ENCODE measurements around the gene TENM4. TPM values are rescaled to one million over a fixed set of nuclear protein-coding genes. Genes with fewer than 3 reads are reported as not detected.

The TENM4 gene
- total RNA-seq, 2 experiments from 2014 or later, result not detected

DNA sequence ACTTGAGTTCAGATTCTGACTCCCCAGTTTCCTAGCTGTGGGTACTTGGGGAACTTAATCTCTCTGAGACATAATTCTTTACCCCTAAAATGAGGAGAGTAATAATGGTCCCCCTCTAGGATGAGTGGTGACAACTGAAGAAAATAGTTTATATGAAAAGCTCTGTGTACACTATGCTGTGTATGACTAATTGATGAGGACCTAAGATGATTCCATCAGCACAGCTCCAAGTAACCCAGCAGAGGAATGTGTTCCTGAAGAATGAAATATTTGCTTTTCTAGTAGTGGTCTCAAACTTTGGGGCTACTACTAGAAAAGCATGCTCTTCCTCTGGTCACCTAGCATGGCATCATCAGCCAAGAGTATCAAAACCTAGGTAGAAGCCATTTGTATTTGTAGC is 648.9 kb downstream of the TENM4 start:
- no peak for TF ChIP-seq EZH2phosphoT487 (IDR thresholded peaks at IDR 0.05; ENCODE audit: borderline replicate concordance, low read depth, low read length)
- TF ChIP-seq, protein P1, sequence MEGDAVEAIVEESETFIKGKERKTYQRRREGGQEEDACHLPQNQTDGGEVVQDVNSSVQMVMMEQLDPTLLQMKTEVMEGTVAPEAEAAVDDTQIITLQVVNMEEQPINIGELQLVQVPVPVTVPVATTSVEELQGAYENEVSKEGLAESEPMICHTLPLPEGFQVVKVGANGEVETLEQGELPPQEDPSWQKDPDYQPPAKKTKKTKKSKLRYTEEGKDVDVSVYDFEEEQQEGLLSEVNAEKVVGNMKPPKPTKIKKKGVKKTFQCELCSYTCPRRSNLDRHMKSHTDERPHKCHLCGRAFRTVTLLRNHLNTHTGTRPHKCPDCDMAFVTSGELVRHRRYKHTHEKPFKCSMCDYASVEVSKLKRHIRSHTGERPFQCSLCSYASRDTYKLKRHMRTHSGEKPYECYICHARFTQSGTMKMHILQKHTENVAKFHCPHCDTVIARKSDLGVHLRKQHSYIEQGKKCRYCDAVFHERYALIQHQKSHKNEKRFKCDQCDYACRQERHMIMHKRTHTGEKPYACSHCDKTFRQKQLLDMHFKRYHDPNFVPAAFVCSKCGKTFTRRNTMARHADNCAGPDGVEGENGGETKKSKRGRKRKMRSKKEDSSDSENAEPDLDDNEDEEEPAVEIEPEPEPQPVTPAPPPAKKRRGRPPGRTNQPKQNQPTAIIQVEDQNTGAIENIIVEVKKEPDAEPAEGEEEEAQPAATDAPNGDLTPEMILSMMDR (conservative IDR thresholded peaks at IDR 0.05; ENCODE audit: low read length), result no peak
- H3K36me3 ChIP-seq (ENCODE audit: insufficient read depth, low read length), result no peaks in the 10 kb centered on the region
- BruUV-seq (replicated peaks), result no TSS peak
- no peak overlapping the region for H3K27ac ChIP-seq (ENCODE audit: low read depth, low read length, poor library complexity, severe bottlenecking)
- H3K79me2 ChIP-seq (ENCODE audit: insufficient read depth, low read depth, low read length), result no peaks in the 10 kb centered on the region
- H4K20me1 ChIP-seq (ENCODE audit: insufficient read depth, low read length), result no peaks in the 10 kb centered on the region
- H3K9me2 ChIP-seq (ENCODE audit: insufficient read depth, low read length), result no peaks in the 10 kb centered on the region
- ChIA-PET POLR2A (interaction anchor here (0.6 kb wide), 2 partner anchors 33 to 1208 kb away, joined by 3 read pairs; no protein-coding TSS in a partner anchor), CTCF (ENCODE audit: unreplicated experiment) (no interaction called here)
- H3K9me3 ChIP-seq (ENCODE audit: low read length), result no peaks in the 10 kb centered on the region
- no peak overlapping the region for H3K4me3 ChIP-seq (ENCODE audit: low read depth, low read length, poor library complexity, severe bottlenecking)
- no peak for DNase-seq (ENCODE audit: low spot score)
- H3K4me1 ChIP-seq (ENCODE audit: insufficient read depth, low read length, poor library complexity, severe bottlenecking), result no peaks in the 10 kb centered on the region
- intact Hi-C loops (cut with micrococcal nuclease; ENCODE audit: unreplicated experiment), result loop anchor here (10.0 kb wide), 1 partner anchor 147 kb away; no protein-coding TSS in a partner anchor
- no peak overlapping the region for H2AFZ ChIP-seq (ENCODE audit: low read length)
- H3K4me2 ChIP-seq (ENCODE audit: low read length), result no peak overlapping the region

DNA sequence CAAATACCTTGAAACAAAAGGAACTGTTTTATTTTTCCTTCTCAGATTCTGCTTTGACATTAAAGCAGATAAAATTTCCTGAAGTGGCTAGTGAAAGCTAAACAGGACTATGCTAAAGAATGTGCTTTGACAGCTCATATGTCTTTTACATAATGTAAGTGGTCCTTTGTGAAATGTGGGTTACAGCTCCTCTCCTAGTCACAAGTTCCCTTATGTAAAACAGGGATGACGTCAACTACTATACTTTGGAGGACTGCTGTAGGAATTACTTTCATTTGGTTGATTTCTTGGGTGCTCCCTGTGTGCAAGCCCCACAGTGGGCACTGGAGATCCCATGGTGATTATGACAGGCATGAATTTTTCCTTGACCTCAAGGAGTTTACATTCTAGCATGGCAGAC is 649.6 kb downstream of the TENM4 start:
- H3K36me3 ChIP-seq (ENCODE audit: insufficient read depth, low read length), result no peaks in the 10 kb centered on the region
- ChIA-PET CTCF (ENCODE audit: unreplicated experiment) (no interaction called here), POLR2A (no interaction called here)
- no peak overlapping the region for H2AFZ ChIP-seq (ENCODE audit: low read length)
- BruUV-seq (replicated peaks), result no TSS peak
- no peak for DNase-seq (ENCODE audit: low spot score)
- no peaks in the 10 kb centered on the region for H4K20me1 ChIP-seq (ENCODE audit: insufficient read depth, low read length)
- no peaks in the 10 kb centered on the region for H3K79me2 ChIP-seq (ENCODE audit: insufficient read depth, low read depth, low read length)
- H3K4me2 ChIP-seq (ENCODE audit: low read length), result no peak overlapping the region
- no peak overlapping the region for H3K4me3 ChIP-seq (ENCODE audit: low read depth, low read length, poor library complexity, severe bottlenecking)
- no peaks in the 10 kb centered on the region for H3K9me3 ChIP-seq (ENCODE audit: low read length)
- TF ChIP-seq EZH2phosphoT487 (IDR thresholded peaks at IDR 0.05; ENCODE audit: borderline replicate concordance, low read depth, low read length), result no peak
- TF ChIP-seq, protein P1 (conservative IDR thresholded peaks at IDR 0.05; ENCODE audit: low read length), result no peak
- intact Hi-C loops (cut with micrococcal nuclease; ENCODE audit: unreplicated experiment), result loop anchor here (10.0 kb wide), 1 partner anchor 146 kb away; no protein-coding TSS in a partner anchor
- no peaks in the 10 kb centered on the region for H3K9me2 ChIP-seq (ENCODE audit: insufficient read depth, low read length)
- H3K27ac ChIP-seq (ENCODE audit: low read depth, low read length, poor library complexity, severe bottlenecking), result no peak overlapping the region
- no peaks in the 10 kb centered on the region for H3K4me1 ChIP-seq (ENCODE audit: insufficient read depth, low read length, poor library complexity, severe bottlenecking)

DNA sequence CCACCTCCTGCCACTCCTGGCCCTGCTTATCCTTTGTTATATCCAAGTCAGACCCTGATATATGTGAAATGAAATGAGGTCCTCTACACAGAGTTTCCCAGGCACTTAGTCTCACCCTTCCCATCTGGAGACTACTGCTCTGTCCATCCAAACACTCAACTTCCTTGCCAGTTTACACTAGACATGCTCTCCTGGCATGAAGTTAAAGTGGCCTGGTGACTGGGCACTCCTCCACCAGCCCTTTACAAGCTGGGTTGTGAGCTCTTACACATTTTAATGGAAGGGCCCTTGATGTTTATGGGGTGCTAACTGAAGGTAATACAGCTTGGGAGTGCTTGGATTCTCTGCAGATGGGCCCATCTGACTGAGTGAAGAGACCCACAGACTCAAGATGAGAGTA is 650.0 kb downstream of the TENM4 start:
- no peak overlapping the region for H3K4me2 ChIP-seq (ENCODE audit: low read length)
- H3K9me2 ChIP-seq (ENCODE audit: insufficient read depth, low read length), result no peaks in the 10 kb centered on the region
- H3K9me3 ChIP-seq (ENCODE audit: low read length), result no peaks in the 10 kb centered on the region
- BruUV-seq (replicated peaks), result no TSS peak
- no peak overlapping the region for H3K4me3 ChIP-seq (ENCODE audit: low read depth, low read length, poor library complexity, severe bottlenecking)
- no peaks in the 10 kb centered on the region for H3K4me1 ChIP-seq (ENCODE audit: insufficient read depth, low read length, poor library complexity, severe bottlenecking)
- ChIA-PET POLR2A (no interaction called here), CTCF (ENCODE audit: unreplicated experiment) (no interaction called here)
- no peaks in the 10 kb centered on the region for H3K79me2 ChIP-seq (ENCODE audit: insufficient read depth, low read depth, low read length)
- intact Hi-C loops (cut with micrococcal nuclease; ENCODE audit: unreplicated experiment), result loop anchor here (10.0 kb wide), 1 partner anchor 146 kb away; no protein-coding TSS in a partner anchor
- H3K27ac ChIP-seq (ENCODE audit: low read depth, low read length, poor library complexity, severe bottlenecking), result no peak overlapping the region
- H3K36me3 ChIP-seq (ENCODE audit: insufficient read depth, low read length), result no peaks in the 10 kb centered on the region
- TF ChIP-seq, protein P1 (conservative IDR thresholded peaks at IDR 0.05; ENCODE audit: low read length), result no peak
- TF ChIP-seq EZH2phosphoT487 (IDR thresholded peaks at IDR 0.05; ENCODE audit: borderline replicate concordance, low read depth, low read length), result no peak
- no peak for DNase-seq (ENCODE audit: low spot score)
- no peak overlapping the region for H2AFZ ChIP-seq (ENCODE audit: low read length)
- no peaks in the 10 kb centered on the region for H4K20me1 ChIP-seq (ENCODE audit: insufficient read depth, low read length)
